GM12878 (cell line): ENCODE measurements around the gene APPBP2. TPM values are rescaled to one million over a fixed set of nuclear protein-coding genes. Genes with fewer than 3 reads are reported as not detected.

Experiments used
- ATAC-seq: fragments of 200-7000 bp; cut with Tn5 transposase; 3 replicates; pipeline ENCODE4 v1.9.1; 2020; ENCODE audit warnings: mild to moderate bottlenecking, moderate library complexity
- BruUV-seq: library from RNA; stranded (reverse); fragments of 400-500 nt; replicated peaks from 2 replicates; lab custom pipeline; 2021; lab: Mats Ljungman, UMichigan
- CTCF ChIA-PET: fragments of 300-600 bp; sonication (Branson Sonifier 250); formaldehyde crosslinking; extraction: SDS; loops from one replicate; lab custom pipeline; 2021; ENCODE audit warnings: inconsistent platforms; lab: Yijun Ruan, JAX
- POLR2A ChIA-PET: fragments of 350-600 bp; formaldehyde crosslinking; extraction: SDS; loops from one replicate; lab custom pipeline; 2021; ENCODE audit warnings: inconsistent platforms; lab: Charles Lee
- RAD21 ChIA-PET: fragments of 300-600 bp; sonication (Branson Sonifier 250); formaldehyde crosslinking; loops from one replicate; lab custom pipeline; 2023; ENCODE audit warnings: antibody characterized with exemption; ENCODE audit not compliant: unreplicated experiment; lab: Charles Lee
- SMC1A ChIA-PET: fragments of 300-600 bp; sonication (Branson Sonifier 250); formaldehyde crosslinking; loops from one replicate; lab custom pipeline; 2023; ENCODE audit not compliant: unreplicated experiment, uncharacterized antibody; lab: Charles Lee
- DNase-seq: peaks from one replicate; pipeline ENCODE4 v3.0.0-alpha.2; 2011; ENCODE audit warnings: low read depth, low spot score
- FAIRE-seq: peaks from 3 replicates; lab custom pipeline; 2011; peaks lifted over from hg19 to GRCh38; lab: Jason Lieb, UNC
- H2AFZ ChIP-seq: 2 replicates; pipeline ENCODE4 v1.6.0; 2011; ENCODE audit warnings: low read depth, low read length, control low read depth; ENCODE audit not compliant: control insufficient read depth
- H3K27ac ChIP-seq: 2 replicates; pipeline ENCODE4 v1.5.1; 2011; ENCODE audit warnings: control low read depth; ENCODE audit not compliant: control insufficient read depth, insufficient read depth
- H3K27me3 ChIP-seq, 2 experiments: replicated peaks in 1 of 2; 2 replicates each; pipeline versions ENCODE4 v1.6.0 to v1.6.1; 2011; ENCODE audit warnings: low read length in 1 of 2; ENCODE audit not compliant: control insufficient read depth in 2 of 2, insufficient read depth in 2 of 2
- H3K36me3 ChIP-seq, 2 experiments: 2 replicates each; pipeline ENCODE4 v1.5.1; 2011; ENCODE audit warnings: low read length in 1 of 2; ENCODE audit not compliant: control insufficient read depth in 2 of 2, insufficient read depth in 2 of 2
- H3K4me1 ChIP-seq: 2 replicates; pipeline ENCODE4 v1.6.1; 2011; ENCODE audit warnings: mild to moderate bottlenecking, low read length, moderate library complexity, mixed read lengths; ENCODE audit not compliant: control insufficient read depth, insufficient read depth
- H3K4me2 ChIP-seq: 2 replicates; pipeline ENCODE4 v1.6.0; 2011; ENCODE audit warnings: control low read depth; ENCODE audit not compliant: control insufficient read depth, insufficient read depth
- H3K4me3 ChIP-seq: fragments of 200-600 bp; sonication (generic); 2 replicates; pipeline ENCODE4 v1.5.1; 2016
- H3K79me2 ChIP-seq: 2 replicates; pipeline ENCODE4 v1.6.0; 2011; ENCODE audit warnings: low read length; ENCODE audit not compliant: control insufficient read depth, insufficient read depth
- H3K9ac ChIP-seq: 2 replicates; pipeline ENCODE4 v1.8.0; 2011; ENCODE audit warnings: low read length, control low read depth, mixed read lengths; ENCODE audit not compliant: control insufficient read depth, insufficient read depth
- H3K9me3 ChIP-seq: replicated peaks from 3 replicates; pipeline ENCODE4 v1.5.1; 2011; ENCODE audit warnings: mild to moderate bottlenecking, low read length; ENCODE audit not compliant: control insufficient read depth, insufficient read depth
- H4K20me1 ChIP-seq: 2 replicates; pipeline ENCODE4 v1.6.0; 2011; ENCODE audit not compliant: control insufficient read depth, insufficient read depth
- ATF7 ChIP-seq: fragments of 450-650 bp; IDR thresholded peaks from 2 replicates; pipeline ENCODE4 v1.6.1; 2016; ENCODE audit warnings: low read depth, mild to moderate bottlenecking
- BACH1 ChIP-seq: fragments of 450-650 bp; IDR thresholded peaks from 2 replicates; pipeline ENCODE4 v1.6.1; 2017; ENCODE audit warnings: mild to moderate bottlenecking, borderline replicate concordance
- BHLHE40 ChIP-seq, 2 experiments: fragments of 450-650 bp in 1 of 2; IDR thresholded peaks; 2 replicates each; pipeline ENCODE4 v1.6.1; 2011 to 2017; ENCODE audit warnings: low read depth in 2 of 2, borderline replicate concordance in 1 of 2, improper control_type of control experiment in 1 of 2, low read length in 1 of 2, mild to moderate bottlenecking in 1 of 2
- HDAC6 ChIP-seq: fragments of 200-600 bp; sonication (generic); IDR thresholded peaks from one replicate; pipeline ENCODE4 v1.8.0; 2017; ENCODE audit warnings: antibody characterized with exemption; ENCODE audit not compliant: unreplicated experiment
- NBN ChIP-seq: fragments of 450-650 bp; IDR thresholded peaks from 2 replicates; pipeline ENCODE4 v1.6.1; 2016
- NFIC ChIP-seq: IDR thresholded peaks from 2 replicates; pipeline ENCODE4 v1.6.1; 2012; ENCODE audit warnings: low read depth, mild to moderate bottlenecking, inconsistent platforms, low read length, moderate library complexity
- NFXL1 ChIP-seq: fragments of 450-650 bp; IDR thresholded peaks from 2 replicates; pipeline ENCODE4 v1.6.1; 2017; ENCODE audit warnings: antibody characterized with exemption, mild to moderate bottlenecking, borderline replicate concordance
- NR2C2 ChIP-seq: IDR thresholded peaks from 2 replicates; pipeline ENCODE4 v1.6.1; 2011; ENCODE audit warnings: borderline replicate concordance, low read depth; ENCODE audit not compliant: control insufficient read depth, insufficient read length
- SIN3A ChIP-seq: IDR thresholded peaks from 2 replicates; pipeline ENCODE4 v1.6.1; 2012; ENCODE audit warnings: low read depth, low read length, improper control_type of control experiment
- TCF7 ChIP-seq: IDR thresholded peaks from 2 replicates; pipeline ENCODE4 v1.6.1; 2014; ENCODE audit warnings: antibody characterized with exemption, borderline replicate concordance
- ZBED1 ChIP-seq: IDR thresholded peaks from 2 replicates; pipeline ENCODE4 v1.6.1; 2016; ENCODE audit warnings: borderline replicate concordance
- ZNF207 ChIP-seq: fragments of 450-650 bp; IDR thresholded peaks from 2 replicates; pipeline ENCODE4 v1.6.1; 2014; ENCODE audit warnings: antibody characterized with exemption, mild to moderate bottlenecking, borderline replicate concordance
- ZNF217 ChIP-seq: fragments of 450-650 bp; IDR thresholded peaks from 2 replicates; pipeline ENCODE4 v1.6.1; 2017; ENCODE audit warnings: antibody characterized with exemption, mild to moderate bottlenecking
- ZNF592 ChIP-seq: fragments of 450-650 bp; IDR thresholded peaks from 2 replicates; pipeline ENCODE4 v1.6.1; 2017; ENCODE audit warnings: mild to moderate bottlenecking, moderate library complexity
- WGBS: methylation state at CpG from one replicate; pipeline ENCODE4 v1.1.6; 2016; ENCODE audit warnings: low lambda C conversion rate; ENCODE audit not compliant: insufficient replicate concordance, insufficient coverage; ENCODE audit errors: missing lambda C conversion rate; 5-methylcytosine and 5-hydroxymethylcytosine counted together
- in situ Hi-C: fragments of 300-500 bp; cut with MboI; formaldehyde crosslinking; loops from 9 replicates; pipeline ENCODE4 v1.14.3; 2018; ENCODE audit warnings: mixed read lengths
- intact Hi-C: fragments of 100-400 bp; cut with micrococcal nuclease; formaldehyde crosslinking; loops from one replicate; pipeline ENCODE4 v1.14.2; 2022; ENCODE audit not compliant: unreplicated experiment
- polyA plus RNA-seq, 11 experiments: library from polyadenylated mRNA; depleted of rRNA in 4 of 11; unstranded in 6 of 11; stranded (reverse) in 5 of 11; fragments of >200 nt; fragmentation: Nextera tagmentation in 4 of 11; fragmentation: Illumina TruSeq in 1 of 11; extraction: Ambion mirVana in 4 of 11; extraction: Trizol in 1 of 11; gene quantifications; 1 replicate in 1 of 11; 2 replicates in 10 of 11; pipeline versions ENCODE4 v1.2.1 to v1.2.3, GENCODE V29; 2011 to 2016; ENCODE audit warnings: inconsistent platforms in 2 of 11, missing spikeins in 2 of 11, low read depth in 1 of 11
- total RNA-seq, 4 experiments: library from RNA; depleted of rRNA in 3 of 4; stranded (reverse); fragments of >200 nt in 3 of 4; fragmentation: Illumina TruSeq in 1 of 4; extraction: Trizol in 1 of 4; gene quantifications; 2 replicates each; pipeline versions ENCODE4 v1.2.1 to v1.2.3, GENCODE V29; 2013 to 2021

Gene APPBP2
- total and polyA plus RNA-seq, 10 of the 15 experiments (the other 5 are each of a cell fraction or from before 2014, with no cell fraction given) = 4.3 to 30.8 (median 13.1) TPM

DNA sequence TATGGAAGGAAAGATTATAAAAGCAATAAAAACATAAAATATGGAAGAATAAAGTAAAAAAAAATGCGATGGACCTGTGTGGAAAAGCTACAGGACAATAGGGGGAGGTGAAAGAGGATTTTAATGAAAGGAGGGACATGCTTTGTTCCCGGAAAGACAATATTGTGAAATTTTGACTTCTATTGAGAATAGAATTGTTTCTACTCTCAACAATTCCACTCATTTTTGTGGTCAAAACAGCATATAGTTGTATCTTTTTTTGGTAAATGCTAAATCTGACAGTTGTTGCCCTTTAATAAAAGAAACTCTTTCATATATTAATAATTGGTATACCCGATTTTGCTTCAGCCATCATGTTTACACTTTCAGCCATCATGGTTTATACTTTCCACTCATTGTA is 22.9 kb upstream of the APPBP2 start:
- Histone ChIP-seq H3K27me3 (no peaks in the 10 kb centered on the region), H3K79me2 (no peaks in the 10 kb centered on the region), H3K36me3 (no peaks in the 10 kb centered on the region), H3K9me3 (no peaks in the 10 kb centered on the region; the same call in 2 of the 3 replicates), H3K4me2 (no peak overlapping the region), H3K27ac (no peak overlapping the region), H3K9ac (no peak overlapping the region), H4K20me1 (no peaks in the 10 kb centered on the region), H2AFZ (no peak overlapping the region), H3K4me3 (no peak overlapping the region), H3K4me1 (no peaks in the 10 kb centered on the region)
- BruUV-seq = no TSS peak
- SMC1A ChIA-PET = no interaction called here
- DNase-seq = no peak
- in situ Hi-C loops (no loop called here), intact Hi-C loops (no loop called here)
- CTCF ChIA-PET = interaction anchor here (2.4 kb wide), 1 partner anchor 21 kb away, joined by 8 read pairs; no protein-coding TSS in a partner anchor
- 66% methylated on average over 3 of the region's 3 CpGs for WGBS
- ATAC-seq = no peak
- 0 out of 2 replicates have a peak, but pooled peaks have one; percentile 60 for TF ChIP-seq NFXL1
- TF ChIP-seq HDAC6 = no peak
- TF ChIP-seq NR2C2 = no peak
- POLR2A ChIA-PET = no interaction called here
- RAD21 ChIA-PET = no interaction called here
- no peak for FAIRE-seq

DNA sequence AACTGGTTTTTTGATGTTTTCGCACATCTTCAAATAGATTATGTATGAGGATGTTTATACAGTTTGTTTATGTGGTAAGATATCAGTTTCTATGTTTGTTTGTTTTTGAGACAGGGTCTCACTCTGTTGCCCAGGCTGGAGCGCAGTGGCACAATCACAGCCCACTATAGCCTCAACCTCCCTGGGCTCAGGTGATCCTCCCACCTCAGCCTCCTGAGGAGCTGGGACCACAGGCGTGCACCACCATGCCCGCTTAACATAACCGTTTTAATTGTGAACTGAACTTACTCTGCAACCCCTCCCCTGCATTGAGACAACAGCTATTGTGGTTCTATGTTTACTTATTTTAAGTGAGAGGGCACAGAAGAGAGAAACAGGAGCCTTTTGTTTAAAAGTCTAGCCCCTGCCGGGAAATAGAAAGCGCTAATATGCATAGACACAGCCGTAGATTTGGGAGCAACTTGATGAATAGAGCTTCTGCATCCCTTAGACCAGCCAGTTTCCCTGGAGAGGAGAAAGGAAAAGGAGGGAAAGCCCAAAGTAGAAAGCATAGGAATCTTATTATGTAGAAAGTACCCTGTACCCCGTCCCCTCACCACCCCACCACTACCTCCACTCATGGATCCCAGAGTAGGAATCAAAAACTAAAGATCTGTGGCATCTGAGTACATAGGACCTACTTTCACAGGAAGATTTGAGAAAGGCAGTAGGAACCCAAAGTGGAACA is 19.6 kb upstream of the APPBP2 start:
- ATAC-seq (no peak), FAIRE-seq (no peak), DNase-seq (no peak)
- H3K4me1 ChIP-seq = no peaks in the 10 kb centered on the region
- H3K4me2 ChIP-seq = no peak overlapping the region
- no peaks in the 10 kb centered on the region for H4K20me1 ChIP-seq
- ChIA-PET RAD21 (no interaction called here), SMC1A (no interaction called here), POLR2A (no interaction called here), CTCF (interaction anchor here (0.6 to 2.4 kb wide), 3 partner anchors 9 to 24 kb away, joined by 3 to 7 read pairs (median 4); no protein-coding TSS in a partner anchor)
- H3K27ac ChIP-seq = no peak overlapping the region
- H3K9ac ChIP-seq = no peak overlapping the region
- intact Hi-C loops (no loop called here), in situ Hi-C loops (no loop called here)
- no peaks in the 10 kb centered on the region for H3K9me3 ChIP-seq
- WGBS = 83% methylated on average over 9 of the region's 9 CpGs
- BruUV-seq = no TSS peak
- no peaks in the 10 kb centered on the region for H3K27me3 ChIP-seq
- H3K79me2 ChIP-seq = no peaks in the 10 kb centered on the region
- H3K4me3 ChIP-seq = no peak overlapping the region
- H2AFZ ChIP-seq = no peak overlapping the region
- H3K36me3 ChIP-seq = no peaks in the 10 kb centered on the region
- TF ChIP-seq BACH1 (no peak), ATF7 (no peak), ZBED1 (no peak), ZNF207 (no peak), TCF7 (no peak), NBN (no peak), BHLHE40 (IDR thresholded peaks at IDR 0.05; ENCODE audit: borderline replicate concordance in 1 of 2, low read depth in 2 of 2, low read length in 1 of 2) (no peak), SIN3A (no peak), NFIC (no peak), ZNF217 (no peak), ZNF592 (no peak)
